ENCODE results near the gene CHST2. TPM values are rescaled to one million over a fixed set of nuclear protein-coding genes. Genes with fewer than 3 reads are reported as not detected.

CHST2 gene
- total RNA-seq, 1 donor from 2014 or later, result 6.7 TPM

DNA sequence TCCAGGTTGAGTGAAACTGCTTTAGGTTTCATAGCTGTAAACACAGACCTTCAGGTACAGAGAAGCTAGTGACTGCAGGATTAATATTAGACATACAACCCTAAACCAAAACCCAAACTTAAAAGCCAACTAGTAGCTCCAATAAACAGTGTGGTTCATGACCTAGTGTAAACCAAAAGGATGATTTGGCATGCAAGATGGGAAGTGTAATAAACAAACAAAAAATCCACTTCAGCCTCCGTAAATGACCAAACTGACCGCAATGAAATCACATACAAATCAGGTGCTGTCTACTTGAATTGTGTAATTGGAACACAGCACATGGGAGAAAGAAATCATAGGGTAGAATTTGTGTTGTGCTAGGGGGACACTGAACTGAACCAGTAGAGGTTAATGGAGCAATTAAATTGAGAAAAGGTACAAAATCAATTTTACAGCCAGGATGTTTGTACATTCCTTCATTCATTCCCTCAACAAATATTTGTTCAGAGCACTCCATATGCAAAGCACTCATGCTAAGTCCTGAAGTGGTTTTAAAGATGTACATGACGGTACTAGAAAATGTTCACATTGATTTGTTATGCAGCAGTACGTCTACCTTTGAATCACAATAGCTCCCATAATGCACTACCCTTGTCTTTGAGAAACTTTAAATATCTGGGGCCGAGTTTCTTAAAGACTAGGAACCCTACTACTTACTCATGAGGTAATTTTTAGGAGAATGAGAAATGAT is 21.4 kb upstream of the CHST2 start:
- intact Hi-C loops (cut with micrococcal nuclease), result no loop called here

DNA sequence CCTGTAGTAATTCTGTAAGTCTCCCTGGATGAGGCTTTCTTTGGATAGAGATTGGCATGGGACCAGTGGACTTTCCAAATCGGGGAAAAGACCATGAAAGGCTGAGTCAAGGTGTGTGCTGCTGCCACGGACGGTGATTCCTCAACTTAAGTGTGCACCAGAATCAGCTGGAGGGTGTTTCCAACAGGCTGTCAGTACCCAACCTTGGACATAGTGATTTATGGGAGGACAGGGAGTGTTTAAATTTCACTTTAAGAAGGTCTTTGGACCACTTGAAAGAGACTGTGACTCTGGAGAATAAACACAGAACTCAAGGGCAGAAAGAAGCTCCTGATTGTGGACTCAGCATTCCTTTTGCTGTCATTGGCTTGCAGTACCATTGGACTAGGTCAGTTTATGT is 20.4 kb upstream of the CHST2 start:
- intact Hi-C loops (cut with micrococcal nuclease), result no loop called here

DNA sequence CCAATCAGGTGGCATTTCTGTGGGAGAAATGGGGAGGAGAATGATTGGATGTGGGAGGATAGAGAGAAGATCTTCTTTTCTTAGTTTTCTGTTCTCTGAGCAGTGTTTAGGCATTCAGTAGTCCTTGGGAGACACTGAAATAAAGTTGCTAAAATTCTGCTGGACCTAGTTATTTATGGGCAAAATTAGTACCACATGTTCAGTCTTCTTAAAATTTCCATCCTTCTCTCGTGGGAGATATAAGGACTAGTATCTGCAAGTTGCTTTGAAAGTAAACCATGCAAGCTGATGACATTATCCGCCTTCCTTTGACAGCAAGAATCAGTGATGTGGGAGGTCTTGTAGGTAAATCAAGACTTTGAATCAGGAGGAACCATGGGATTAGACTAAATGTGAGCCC is 19.9 kb upstream of the CHST2 start:
- intact Hi-C loops (cut with micrococcal nuclease), result no loop called here

DNA sequence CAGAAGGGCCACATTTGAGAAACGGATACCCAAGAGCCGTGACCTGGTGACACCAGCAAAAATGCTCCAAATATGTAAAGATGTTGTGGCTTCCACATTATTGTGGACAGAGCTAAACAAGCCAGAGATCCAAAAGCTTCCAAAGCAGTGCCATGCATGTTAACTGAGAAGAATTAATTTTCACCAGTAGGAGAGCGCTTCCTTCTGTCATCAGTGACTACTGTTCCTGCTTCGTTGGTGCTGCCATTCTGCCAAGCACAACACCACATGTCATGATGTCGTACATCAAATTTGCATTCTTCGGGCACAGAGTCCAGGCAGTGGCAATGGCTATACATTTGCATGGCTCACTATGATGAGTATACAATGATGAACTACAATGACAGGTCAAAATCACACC is 19.1 kb upstream of the CHST2 start:
- intact Hi-C loops (cut with micrococcal nuclease), result no loop called here

DNA sequence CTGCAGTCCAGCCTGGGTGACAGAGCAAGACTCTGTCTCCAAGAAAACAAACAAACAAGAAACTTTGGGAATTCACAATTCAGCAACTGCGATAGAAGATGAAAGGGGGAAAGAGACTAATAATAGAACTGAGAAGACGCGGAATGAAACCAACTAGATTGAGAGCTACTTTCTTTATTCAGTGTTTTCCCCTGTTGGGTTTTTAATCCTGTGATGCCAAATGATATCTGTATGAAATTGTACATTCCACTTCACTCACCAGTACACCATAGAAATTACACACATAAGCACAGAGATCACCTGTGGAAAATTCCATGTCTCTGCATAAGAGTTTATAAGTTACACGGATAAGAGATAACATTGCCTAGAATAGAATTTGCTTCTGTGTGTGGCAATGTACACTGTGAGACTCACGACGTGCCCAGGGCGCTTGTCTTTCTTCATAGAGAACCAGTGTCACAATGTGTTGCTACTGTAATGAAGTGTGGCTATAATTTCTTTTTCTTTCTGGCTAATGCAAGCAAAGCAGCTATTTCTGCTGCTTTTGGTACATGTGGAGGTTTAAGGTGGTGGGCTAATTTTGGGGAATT is 17.7 kb upstream of the CHST2 start:
- intact Hi-C loops (cut with micrococcal nuclease), result no loop called here

DNA sequence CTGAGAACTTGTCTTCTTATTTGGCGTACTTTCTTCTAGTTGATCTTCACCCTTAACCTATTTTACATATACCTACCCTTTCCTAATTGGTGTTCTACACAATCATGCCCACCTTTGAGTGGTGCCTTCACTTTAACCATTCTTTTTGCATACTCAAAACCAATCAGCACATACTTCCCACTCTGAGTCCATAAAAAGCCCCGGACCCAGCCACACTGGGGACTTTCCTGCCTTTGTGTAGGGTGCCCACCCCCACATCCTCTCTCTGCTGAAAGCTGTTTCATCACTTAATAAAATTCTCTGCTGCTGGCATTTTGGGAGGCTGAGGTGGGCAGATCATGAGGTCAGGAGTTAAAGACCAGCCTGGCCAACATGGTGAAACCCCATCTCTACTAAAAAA is 15.9 kb upstream of the CHST2 start:
- intact Hi-C loops (cut with micrococcal nuclease), result no loop called here

DNA sequence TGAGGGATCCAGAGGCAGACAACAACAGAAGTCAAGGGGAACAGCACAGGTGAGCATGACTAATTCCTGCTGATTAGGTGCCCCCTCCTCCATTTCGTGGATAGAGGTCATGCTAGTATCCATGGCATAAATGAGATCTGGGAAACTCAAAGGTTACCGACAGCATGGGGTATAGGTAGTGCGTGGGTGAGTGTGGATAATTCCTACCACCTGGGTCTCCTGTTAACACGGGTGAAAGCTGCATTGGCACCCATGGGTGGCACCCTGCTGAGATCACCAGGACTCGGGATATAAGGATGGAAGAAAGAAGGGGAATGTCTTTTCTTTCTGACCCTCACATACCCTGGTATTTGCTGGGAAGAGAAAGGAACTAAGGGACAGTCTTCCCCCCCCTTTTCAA is 14.4 kb upstream of the CHST2 start:
- intact Hi-C loops (cut with micrococcal nuclease), result no loop called here

DNA sequence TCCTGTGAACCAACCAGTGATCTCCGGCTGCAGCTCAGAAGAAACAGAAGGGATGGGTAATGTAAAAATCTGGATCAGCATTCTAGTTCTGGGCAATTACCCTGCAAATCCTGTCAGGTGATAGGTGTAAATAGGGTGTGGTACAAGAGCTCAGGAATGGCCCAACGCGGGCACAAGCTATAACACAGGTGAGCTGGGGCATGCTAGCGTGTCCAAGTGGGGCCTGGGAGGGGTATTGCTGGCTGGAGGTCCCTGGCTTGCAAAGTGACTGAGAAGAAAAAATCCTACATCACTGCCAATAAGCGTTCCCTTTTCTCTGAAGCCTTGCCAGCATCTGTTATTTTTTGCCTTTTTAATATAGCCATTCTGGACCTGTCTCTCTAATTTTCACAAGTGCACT is 9.7 kb upstream of the CHST2 start:
- intact Hi-C loops (cut with micrococcal nuclease), result no loop called here

DNA sequence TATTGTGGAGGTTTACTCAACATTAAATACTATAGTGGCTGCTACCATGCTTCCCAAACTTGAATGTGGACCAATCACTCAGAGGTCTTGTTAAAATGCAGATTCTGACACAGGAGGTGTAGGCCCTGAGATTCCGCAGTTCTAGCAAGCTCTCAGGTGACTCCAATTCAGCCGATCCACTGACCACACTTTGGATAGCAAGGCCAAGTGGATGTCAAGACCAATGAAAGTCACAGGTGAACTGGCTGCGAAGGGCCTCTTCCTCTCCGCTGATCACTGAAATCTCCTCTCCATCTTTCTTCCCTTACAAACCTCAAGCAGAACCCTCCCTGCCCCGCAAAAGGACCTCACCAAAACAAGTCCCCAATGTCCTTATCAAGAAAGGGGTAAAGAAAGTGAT is 9.2 kb upstream of the CHST2 start:
- intact Hi-C loops (cut with micrococcal nuclease), result no loop called here

DNA sequence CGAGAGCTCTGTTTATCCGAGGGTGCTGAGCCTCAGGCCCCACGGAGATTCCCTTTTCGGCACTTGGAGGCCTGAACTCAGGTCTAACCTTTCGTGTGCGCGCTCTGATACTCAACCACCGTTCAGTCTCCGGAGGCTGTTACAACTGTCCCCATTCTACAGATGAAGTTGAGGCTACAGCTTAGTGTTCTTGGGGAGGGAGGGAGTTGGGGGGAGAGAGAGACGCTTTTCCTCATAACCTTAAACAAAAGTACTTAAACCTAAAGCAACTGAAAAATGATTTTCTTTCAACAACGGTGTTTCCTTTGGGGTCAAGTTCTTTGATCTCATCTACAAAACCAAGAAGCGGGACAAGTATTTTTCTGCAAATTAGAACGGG is 952 bp upstream of the CHST2 start:
- intact Hi-C loops (cut with micrococcal nuclease), result loop anchor here (1.0 to 2.0 kb wide), 5 partner anchors 57 to 540 kb away; partner anchors contain the start of genes ATR and U2SURP

DNA sequence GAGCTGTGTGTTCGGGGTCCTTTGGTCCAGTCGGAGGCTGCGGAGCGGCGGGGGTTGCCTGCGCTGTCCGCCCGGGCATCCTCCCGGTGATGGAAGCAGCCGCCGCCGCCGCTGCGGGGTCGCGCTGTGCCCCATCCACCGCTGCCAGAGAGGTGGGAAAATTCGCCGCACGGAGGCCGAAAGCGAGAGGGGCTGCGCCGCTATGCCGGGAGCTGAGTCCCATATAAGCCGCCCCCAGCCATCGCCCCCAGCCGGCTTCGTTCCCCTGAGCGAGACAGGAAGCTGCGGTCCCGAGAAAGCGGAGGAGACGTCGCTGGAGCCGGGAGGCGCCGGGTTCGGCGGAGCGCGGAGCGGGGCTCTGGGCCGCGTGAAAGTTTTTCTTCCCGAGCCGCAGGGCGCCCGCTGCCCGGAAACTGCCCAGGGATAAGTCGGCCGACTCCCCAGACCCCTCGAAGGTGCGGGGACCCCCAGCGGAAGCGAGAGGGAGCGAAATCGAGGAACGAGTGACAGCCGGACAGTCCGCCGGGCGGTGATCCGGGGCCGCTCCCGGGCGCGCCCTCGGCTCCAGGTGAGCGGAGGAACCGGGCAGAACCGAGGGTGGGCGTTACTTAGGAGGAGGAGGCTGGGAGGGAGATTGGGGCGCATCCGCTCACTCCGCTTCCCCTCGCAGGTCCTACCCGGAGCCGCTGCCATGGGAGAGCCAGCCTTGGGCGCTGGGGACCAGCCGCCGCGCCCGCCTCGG is 574 bp downstream of the CHST2 start:
- intact Hi-C loops (cut with micrococcal nuclease), result loop anchor here (1.0 to 5.0 kb wide), 11 partner anchors 51 to 727 kb away; partner anchors contain the start of genes SLC9A9, TRPC1, U2SURP and XRN1

DNA sequence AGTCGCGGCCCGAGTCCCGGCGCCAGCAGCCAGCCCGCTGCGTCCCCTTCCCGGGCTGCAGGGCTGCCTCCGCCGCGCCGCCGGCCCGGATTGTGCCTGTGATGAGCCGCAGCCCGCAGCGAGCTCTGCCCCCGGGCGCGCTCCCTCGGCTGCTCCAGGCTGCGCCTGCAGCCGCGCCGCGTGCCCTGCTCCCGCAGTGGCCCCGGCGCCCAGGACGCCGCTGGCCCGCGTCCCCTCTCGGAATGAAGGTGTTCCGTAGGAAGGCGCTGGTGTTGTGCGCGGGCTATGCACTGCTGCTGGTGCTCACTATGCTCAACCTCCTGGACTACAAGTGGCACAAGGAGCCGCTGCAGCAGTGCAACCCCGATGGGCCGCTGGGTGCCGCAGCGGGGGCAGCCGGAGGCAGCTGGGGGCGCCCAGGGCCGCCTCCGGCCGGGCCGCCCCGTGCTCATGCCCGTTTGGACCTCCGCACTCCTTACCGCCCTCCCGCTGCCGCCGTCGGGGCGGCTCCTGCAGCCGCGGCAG is 1.2 kb downstream of the CHST2 start:
- intact Hi-C loops (cut with micrococcal nuclease), result loop anchor here (1.0 to 5.0 kb wide), 11 partner anchors 45 to 851 kb away; partner anchors contain the start of genes DIPK2A, SLC9A9, TRPC1 and XRN1

DNA sequence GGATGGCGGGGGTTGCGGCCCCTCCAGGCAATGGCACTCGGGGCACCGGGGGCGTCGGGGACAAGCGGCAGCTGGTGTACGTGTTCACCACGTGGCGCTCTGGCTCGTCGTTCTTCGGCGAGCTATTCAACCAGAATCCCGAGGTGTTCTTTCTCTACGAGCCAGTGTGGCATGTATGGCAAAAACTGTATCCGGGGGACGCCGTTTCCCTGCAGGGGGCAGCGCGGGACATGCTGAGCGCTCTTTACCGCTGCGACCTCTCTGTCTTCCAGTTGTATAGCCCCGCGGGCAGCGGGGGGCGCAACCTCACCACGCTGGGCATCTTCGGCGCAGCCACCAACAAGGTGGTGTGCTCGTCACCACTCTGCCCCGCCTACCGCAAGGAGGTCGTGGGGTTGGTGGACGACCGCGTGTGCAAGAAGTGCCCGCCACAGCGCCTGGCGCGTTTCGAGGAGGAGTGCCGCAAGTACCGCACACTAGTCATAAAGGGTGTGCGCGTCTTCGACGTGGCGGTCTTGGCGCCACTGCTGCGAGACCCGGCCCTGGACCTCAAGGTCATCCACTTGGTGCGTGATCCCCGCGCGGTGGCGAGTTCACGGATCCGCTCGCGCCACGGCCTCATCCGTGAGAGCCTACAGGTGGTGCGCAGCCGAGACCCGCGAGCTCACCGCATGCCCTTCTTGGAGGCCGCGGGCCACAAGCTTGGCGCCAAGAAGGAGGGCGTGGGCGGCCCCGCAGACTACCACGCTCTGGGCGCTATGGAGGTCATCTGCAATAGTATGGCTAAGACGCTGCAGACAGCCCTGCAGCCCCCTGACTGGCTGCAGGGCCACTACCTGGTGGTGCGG is 1.9 kb downstream of the CHST2 start:
- intact Hi-C loops (cut with micrococcal nuclease), result loop anchor here (1.0 to 5.0 kb wide), 9 partner anchors 44 to 850 kb away; partner anchors contain the start of genes DIPK2A, SLC9A9 and XRN1

DNA sequence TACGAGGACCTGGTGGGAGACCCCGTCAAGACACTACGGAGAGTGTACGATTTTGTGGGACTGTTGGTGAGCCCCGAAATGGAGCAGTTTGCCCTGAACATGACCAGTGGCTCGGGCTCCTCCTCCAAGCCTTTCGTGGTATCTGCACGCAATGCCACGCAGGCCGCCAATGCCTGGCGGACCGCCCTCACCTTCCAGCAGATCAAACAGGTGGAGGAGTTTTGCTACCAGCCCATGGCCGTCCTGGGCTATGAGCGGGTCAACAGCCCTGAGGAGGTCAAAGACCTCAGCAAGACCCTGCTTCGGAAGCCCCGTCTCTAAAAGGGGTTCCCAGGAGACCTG is 2.5 kb downstream of the CHST2 start:
- intact Hi-C loops (cut with micrococcal nuclease), result loop anchor here (5.0 kb wide), 3 partner anchors 630 to 725 kb away; partner anchors contain the start of genes SLC9A9 and XRN1

DNA sequence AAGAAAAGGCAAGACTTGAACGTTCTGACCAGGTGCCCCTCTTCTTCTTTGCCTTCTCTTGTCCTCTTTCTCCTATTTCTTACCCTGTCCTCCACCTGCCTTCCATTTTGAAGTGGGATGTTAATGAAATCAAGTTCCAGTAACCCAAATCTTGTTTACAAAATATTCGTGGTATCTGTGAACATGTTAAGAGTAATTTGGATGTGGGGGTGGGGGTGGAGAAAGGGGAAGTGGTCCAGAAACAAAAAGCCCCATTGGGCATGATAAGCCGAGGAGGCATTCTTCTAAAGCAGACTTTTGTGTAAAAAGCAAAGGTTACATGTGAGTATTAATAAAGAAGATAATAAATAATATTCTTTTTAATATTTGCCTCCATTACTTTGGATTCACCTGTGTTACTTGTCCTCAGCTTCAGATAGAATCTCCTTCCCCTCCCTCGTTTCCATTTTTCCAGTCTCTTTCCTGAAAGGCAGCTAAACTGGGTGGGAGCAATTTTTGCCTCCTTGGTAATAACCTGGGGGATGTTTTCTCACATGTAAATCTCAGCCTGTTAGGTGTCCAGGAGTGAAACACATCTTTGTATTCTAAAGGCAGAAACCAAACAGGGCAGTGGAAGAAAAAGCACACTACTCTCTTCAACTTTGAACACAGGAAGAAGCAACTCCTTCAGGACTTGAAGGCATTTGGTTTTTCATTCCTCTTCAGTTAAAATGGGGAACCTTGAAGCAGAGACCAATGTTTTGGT is 3.2 kb downstream of the CHST2 start:
- intact Hi-C loops (cut with micrococcal nuclease), result loop anchor here (5.0 kb wide), 3 partner anchors 630 to 725 kb away; partner anchors contain the start of genes SLC9A9 and XRN1

DNA sequence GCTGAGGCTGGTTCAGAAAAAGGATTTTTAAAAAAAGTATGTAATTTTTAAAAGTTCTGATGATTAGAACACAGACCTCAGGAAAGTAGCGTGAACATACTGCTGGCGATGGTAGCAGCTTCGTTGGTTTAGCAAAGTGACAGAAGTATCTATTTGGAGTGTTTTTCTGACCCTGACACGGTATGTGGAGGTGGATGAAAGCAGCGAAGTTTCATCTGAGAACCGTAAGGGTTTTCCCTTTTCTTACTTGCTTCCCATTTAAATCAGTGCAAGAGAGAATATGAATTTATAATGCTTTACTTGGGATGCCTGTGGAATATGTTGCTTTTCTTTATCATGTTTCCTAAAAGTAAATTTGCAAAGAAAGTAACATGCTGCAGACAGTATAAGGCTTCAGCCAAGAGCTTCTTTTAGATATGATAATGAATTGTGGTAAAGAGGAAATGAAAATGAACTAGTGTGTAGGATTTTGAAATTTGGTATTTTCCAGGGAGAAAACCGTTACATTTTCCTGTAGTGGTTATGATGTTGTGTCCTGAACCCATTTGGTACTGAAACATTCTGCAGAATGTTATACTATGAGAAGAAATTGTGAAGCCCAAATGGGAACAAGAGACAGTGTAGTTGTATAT is 3.9 kb downstream of the CHST2 start:
- intact Hi-C loops (cut with micrococcal nuclease), result loop anchor here (5.0 kb wide), 3 partner anchors 629 to 724 kb away; partner anchors contain the start of genes SLC9A9 and XRN1

DNA sequence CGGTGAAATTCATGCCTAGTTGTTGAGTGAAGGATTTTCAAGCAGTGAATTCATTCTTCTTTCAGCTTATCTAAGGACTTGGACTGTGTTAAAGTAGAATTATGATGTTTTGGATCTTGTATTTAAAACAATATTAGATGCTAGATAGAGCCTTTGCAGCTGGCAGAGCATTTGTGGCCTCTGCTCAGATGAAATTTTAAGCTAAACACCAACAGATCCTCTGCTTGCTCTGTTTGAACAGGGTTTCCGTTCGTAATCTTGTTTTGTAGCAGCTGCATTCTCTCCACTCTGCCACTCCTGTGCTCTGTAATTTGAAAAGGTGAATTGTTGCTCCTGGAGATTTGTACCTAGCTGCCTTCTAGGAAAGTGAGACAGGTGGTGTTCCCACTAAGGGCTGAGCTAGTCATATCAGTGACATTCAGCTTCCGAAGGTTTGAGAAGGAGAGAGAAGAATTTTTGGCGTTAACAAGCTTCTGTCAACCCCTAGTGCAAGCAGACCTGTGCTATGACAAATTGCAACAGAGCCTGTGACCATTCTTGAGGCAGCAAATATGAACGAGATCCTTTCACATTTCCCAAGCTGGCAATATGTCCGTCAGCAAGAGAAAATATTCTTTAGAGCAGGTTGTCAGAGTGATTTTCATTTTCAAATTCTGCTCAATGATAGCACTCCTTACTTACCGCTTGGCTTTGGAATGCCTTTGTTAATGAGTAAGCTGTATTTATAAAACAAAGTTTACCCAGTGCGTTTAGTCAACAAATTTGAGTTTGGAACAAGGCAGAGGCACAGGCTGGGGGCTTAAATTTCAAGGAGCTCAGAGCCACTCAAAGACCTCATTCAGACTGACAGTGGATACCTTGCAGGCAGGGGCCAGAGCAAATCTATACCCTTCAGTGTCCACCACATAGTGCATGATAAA is 5.3 kb downstream of the CHST2 start:
- intact Hi-C loops (cut with micrococcal nuclease), result loop anchor here (5.0 kb wide), 3 partner anchors 627 to 722 kb away; partner anchors contain the start of genes SLC9A9 and XRN1

DNA sequence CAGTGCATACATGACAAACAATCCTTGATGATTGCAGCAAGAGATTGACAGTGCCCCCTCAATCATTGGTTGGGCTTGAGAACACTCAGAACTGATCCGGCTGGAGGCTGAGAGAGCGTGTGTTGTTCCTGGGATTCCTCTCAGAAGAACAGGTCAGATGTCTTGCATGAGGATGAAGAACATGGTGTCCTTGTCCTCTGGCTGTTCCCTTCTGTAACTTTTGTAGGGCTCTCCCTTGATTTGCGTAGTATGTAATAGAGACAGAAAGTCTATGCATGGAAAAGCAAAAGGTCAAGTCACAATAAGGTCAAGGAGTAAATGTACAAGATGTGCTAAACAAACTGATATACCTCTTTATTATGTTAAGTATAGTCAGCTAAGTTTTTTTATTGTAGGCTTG is 8.2 kb downstream of the CHST2 start:
- intact Hi-C loops (cut with micrococcal nuclease), result no loop called here

Measured in T-helper 1 cell treated with Interleukin-12 subunit alpha and Interleukin-12 subunit beta and Interleukin-4 antibody, amounts not matched to agents 30 ng/mL and 1 ng/mL, for 36 hours (primary cell).